Muscle of leg (tissue), 11 donors: ENCODE results near the gene GLRA3. TPM values are rescaled to one million over a fixed set of nuclear protein-coding genes. Genes with fewer than 3 reads are reported as not detected.

Experiments used
- DNase-seq: peaks from one replicate; pipeline ENCODE4 v3.0.0; 2013
- H3K27ac ChIP-seq: one replicate; pipeline ENCODE4 v1.5.1; 2013; ENCODE audit warnings: mild to moderate bottlenecking, low read length, control low read depth
- H3K27me3 ChIP-seq: one replicate; pipeline ENCODE4 v1.6.1; 2013; ENCODE audit warnings: low read length; ENCODE audit not compliant: control insufficient read depth, insufficient read depth
- H3K36me3 ChIP-seq: one replicate; pipeline ENCODE4 v1.6.1; 2013; ENCODE audit warnings: low read length; ENCODE audit not compliant: control insufficient read depth, insufficient read depth
- H3K4me1 ChIP-seq: one replicate; pipeline ENCODE4 v1.6.1; 2013; ENCODE audit warnings: low read length; ENCODE audit not compliant: control insufficient read depth, insufficient read depth
- H3K4me3 ChIP-seq: one replicate; pipeline ENCODE4 v1.5.1; 2013; ENCODE audit warnings: low read length, control low read depth
- H3K9me3 ChIP-seq: replicated peaks from 2 replicates; pipeline ENCODE4 v1.6.1; 2013; ENCODE audit warnings: low read depth, low read length; ENCODE audit not compliant: control insufficient read depth
- WGBS: methylation state at CpG from one replicate; pipeline ENCODE4 v1.1.5; 2013; ENCODE audit warnings: missing lambda C conversion rate; ENCODE audit not compliant: insufficient coverage; 5-methylcytosine and 5-hydroxymethylcytosine counted together
- polyA plus RNA-seq, 8 donors: library from polyadenylated mRNA; unstranded; fragments of 120-200 nt; gene quantifications; one replicate each; pipeline versions ENCODE4 v1.2.1 to v1.2.3, GENCODE V29; 2013; ENCODE audit warnings: inconsistent platforms in 1 of 8, low replicate concordance in 1 of 8; ENCODE audit not compliant: insufficient read length in 8 of 8, insufficient read depth in 1 of 8
- total RNA-seq: library from RNA; stranded (reverse); fragments of 120-200 nt; gene quantifications from one replicate; pipeline ENCODE4 v1.2.4, GENCODE V29; 2013

Gene GLRA3
- total and polyA plus RNA-seq, 9 donors, result 0.09 TPM; not detected in 8

DNA sequence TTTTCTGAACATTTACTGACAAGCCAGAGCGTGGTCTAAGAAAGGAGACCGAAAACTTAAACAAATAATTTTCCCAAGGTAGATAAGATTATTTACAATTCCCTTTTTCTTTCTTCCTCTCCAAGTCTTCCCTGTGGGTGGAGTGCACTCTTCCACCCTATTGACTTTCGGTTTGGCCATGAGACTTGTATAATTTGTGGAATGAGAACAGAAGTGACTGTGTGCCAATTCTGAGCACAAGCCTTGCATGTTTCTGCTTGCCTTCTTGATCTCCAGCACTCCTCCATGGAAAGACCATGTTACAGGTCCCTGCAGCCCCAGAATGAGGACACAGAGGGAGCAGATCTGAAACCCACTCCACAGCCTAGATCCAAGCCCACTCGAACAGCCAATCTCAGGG is 156.8 kb downstream of the GLRA3 start:
- DNase-seq, result no peak
- H3K9me3 ChIP-seq, result no peaks in the 10 kb centered on the region
- H3K4me1 ChIP-seq, result no peaks in the 10 kb centered on the region
- WGBS, result no CpG with 5 or more reads among the region's 4 CpGs
- no peaks in the 10 kb centered on the region for H3K36me3 ChIP-seq
- H3K27ac ChIP-seq, result no peak overlapping the region
- no peak overlapping the region for H3K4me3 ChIP-seq
- no peaks in the 10 kb centered on the region for H3K27me3 ChIP-seq

DNA sequence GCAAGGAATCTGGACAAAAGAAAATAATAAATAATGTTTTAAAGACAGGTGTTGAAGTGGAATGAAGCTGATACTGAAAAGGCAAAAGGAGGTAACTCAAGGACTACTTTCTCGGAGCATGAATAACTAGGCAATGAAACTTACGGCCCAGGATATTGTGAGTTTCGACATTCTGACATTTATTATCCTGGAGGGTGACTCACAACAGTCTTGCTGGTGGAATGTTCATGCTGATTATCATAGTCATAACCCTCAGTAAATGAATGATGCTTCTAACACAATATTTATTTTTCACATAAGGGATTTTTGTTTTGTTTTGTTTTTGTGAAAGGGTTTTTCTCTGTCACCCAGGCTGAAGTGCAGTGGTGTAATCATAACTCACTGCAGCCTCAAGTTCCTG is 159.8 kb downstream of the GLRA3 start:
- no peak for DNase-seq
- WGBS, result 73% methylated on average over 2 of the region's 3 CpGs
- H3K9me3 ChIP-seq, result no peaks in the 10 kb centered on the region
- H3K27me3 ChIP-seq, result no peaks in the 10 kb centered on the region
- H3K27ac ChIP-seq, result no peak overlapping the region
- H3K4me3 ChIP-seq, result no peak overlapping the region
- H3K4me1 ChIP-seq, result no peaks in the 10 kb centered on the region
- H3K36me3 ChIP-seq, result no peaks in the 10 kb centered on the region

DNA sequence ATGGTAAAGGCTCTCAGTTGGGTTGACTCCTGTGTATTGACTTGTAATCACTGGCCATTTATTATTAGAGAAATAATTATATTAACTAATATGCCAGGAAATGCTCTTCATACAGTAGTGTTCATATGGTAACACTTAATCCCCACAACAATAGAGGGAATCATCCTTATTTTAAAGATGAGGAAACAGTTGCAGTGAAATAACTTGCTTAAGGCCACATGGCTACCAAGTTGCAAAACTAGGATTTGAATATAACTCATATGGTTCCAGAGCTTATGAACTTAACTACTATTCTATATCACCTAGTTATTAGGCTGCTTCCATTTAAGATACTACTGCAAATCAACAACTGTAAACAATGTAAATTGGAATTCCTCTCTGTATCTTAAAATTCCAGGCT is 163.2 kb downstream of the GLRA3 start:
- DNase-seq, result no peak
- Histone ChIP-seq H3K4me3 (no peak overlapping the region), H3K9me3 (no peaks in the 10 kb centered on the region), H3K27ac (no peak overlapping the region), H3K36me3 (no peaks in the 10 kb centered on the region), H3K27me3 (no peaks in the 10 kb centered on the region), H3K4me1 (no peaks in the 10 kb centered on the region)

DNA sequence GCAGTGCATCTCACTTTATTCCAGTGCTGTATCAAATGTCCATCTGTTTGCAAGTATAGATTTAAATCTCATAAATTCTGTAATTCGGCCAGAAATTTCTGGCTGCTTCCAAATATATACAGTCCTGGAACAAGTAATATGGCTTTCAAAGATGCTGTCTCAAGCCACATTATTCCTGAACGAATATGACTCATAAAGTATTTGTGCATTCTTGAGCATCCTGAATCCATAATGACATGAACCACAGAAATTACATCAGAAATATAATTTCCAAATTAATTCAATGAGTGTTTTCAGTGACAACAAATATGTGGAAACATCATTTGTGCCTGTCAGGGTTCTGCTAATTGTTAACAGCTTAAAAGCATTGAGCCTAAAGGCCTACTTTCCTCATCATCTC is 165.8 kb downstream of the GLRA3 start:
- Histone ChIP-seq H3K27ac (no peak overlapping the region), H3K9me3 (no peaks in the 10 kb centered on the region), H3K4me3 (no peak overlapping the region), H3K36me3 (no peaks in the 10 kb centered on the region), H3K4me1 (no peaks in the 10 kb centered on the region), H3K27me3 (no peaks in the 10 kb centered on the region)
- WGBS, result no CpG with 5 or more reads among the region's 2 CpGs
- peak; percentile 16 for DNase-seq

DNA sequence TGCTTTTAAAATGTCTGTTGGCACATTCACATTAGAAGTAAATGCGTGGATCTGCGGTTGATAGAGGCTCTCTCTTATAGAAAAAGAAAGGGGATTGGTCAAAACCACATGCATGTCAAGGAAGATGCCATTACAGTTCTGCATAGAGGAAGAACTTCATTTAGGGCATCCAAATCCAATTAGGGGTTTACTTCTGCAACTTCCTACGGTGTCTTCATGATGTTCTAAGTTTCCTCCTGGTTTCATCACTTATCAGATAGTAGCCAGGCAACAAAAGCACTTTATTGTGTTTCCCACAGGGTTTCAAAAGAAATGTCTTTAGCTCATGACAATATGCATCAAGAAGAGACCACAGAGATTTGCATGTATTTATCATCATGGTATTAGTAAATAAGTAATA is 170.8 kb downstream of the GLRA3 start:
- no peaks in the 10 kb centered on the region for H3K9me3 ChIP-seq
- H3K4me1 ChIP-seq, result no peaks in the 10 kb centered on the region
- WGBS, result no CpG with 5 or more reads among the region's 3 CpGs
- H3K4me3 ChIP-seq, result no peak overlapping the region
- DNase-seq, result no peak
- no peak overlapping the region for H3K27ac ChIP-seq
- H3K27me3 ChIP-seq, result no peaks in the 10 kb centered on the region
- H3K36me3 ChIP-seq, result no peaks in the 10 kb centered on the region

DNA sequence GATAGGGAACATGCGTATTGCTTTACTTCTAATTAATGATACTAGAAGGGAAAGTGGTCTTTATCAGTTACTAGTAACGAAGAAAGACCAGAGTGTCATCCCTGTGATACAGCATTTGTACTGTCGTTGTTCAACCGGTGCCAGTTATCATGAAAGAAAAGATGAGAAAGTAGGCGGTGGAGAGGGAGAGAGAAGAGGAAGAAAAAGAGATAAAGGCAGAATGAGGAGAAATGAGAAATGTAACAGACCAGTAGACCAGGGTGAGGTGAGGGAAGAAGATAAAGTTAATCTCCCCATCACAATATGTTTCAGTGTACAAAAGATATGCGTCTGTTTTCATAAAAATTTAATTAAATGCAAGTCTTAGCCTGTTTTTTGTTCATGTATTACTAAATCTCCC is 171.6 kb downstream of the GLRA3 start:
- Histone ChIP-seq H3K4me1 (no peaks in the 10 kb centered on the region), H3K27ac (no peak overlapping the region), H3K36me3 (no peaks in the 10 kb centered on the region), H3K9me3 (no peaks in the 10 kb centered on the region), H3K4me3 (no peak overlapping the region), H3K27me3 (no peaks in the 10 kb centered on the region)
- 93% methylated on average over 5 of the region's 6 CpGs for WGBS
- DNase-seq, result no peak

DNA sequence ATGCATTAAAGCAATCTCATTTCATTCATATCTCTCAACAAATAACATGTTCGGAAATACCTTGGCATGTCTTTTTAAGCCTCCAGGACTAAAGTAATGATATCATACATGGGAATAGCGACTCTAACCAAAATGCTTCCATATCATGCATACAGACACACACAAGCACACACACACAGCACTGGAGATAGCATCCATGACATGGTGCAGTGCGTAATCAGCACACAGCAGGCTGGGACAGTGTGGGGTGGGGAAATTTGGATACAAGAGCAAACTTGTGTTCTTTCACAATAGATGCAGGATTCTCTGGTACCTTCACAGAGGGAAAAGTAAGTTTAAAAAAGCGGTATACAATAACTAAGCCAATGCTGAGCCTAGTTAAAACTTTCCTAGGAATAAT is 174.4 kb downstream of the GLRA3 start:
- WGBS, result no CpG with 5 or more reads among the region's 4 CpGs

DNA sequence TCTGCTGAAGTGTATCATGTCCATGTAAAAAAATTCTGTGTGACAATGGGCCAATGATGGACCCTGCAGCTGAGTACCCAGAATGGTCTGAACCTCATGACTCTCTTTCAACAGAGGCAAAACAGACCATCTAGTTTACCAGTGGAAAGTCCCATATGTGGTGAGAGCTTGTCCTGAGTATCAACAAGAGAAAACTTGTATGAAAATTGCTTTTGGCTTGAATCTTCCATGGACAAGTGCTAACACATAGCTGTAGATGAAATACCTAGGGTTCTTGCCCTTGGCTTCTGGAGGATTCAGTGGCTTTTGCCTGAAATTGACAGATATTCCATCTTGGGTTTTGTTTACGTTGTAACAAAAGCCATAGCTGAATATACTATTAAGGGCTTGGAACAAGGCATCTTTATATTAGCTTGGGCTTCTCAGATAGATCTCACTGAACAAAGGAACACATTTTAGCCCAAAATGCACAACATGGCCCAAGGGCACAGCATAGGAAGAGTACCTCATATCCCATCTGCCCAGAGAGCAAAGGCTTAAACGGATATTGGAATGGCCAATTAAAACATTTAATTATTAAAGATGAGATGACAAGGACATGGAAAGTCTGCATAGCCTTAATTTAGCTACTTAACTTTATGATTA is 178.2 kb downstream of the GLRA3 start:
- no peak for DNase-seq
- Histone ChIP-seq H3K4me3 (no peak overlapping the region), H3K4me1 (no peaks in the 10 kb centered on the region), H3K9me3 (no peaks in the 10 kb centered on the region), H3K36me3 (no peaks in the 10 kb centered on the region), H3K27me3 (no peaks in the 10 kb centered on the region), H3K27ac (no peak overlapping the region)
- no CpG with 5 or more reads among the region's 2 CpGs for WGBS

More for the DNA sequence above, 174.4 kb downstream of the GLRA3 start:
- no peak overlapping the region for H3K27ac ChIP-seq
- no peak overlapping the region for H3K4me3 ChIP-seq
- H3K9me3 ChIP-seq, result no peaks in the 10 kb centered on the region
- H3K27me3 ChIP-seq, result no peaks in the 10 kb centered on the region
- no peaks in the 10 kb centered on the region for H3K4me1 ChIP-seq
- no peak for DNase-seq
- no peaks in the 10 kb centered on the region for H3K36me3 ChIP-seq

DNA sequence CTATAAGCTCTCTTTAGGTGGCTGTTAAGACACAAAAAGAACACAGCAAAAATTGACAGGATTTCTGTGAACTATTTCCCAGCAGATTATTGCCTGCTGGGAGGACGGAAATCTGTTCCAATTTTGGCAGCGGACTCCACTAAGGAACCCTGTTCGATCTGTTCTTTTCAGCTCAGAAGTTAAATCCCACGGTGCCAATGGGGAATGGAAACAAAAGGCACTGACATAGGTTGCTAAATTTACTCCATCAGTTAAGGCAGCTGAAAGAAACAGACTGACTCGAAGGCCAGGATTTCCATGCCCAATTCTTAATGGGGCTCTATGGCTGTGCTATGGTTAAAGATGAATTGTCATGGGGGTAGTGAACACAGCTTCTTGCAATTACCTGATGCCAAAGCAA is 180.2 kb downstream of the GLRA3 start:
- no peaks in the 10 kb centered on the region for H3K4me1 ChIP-seq
- no peaks in the 10 kb centered on the region for H3K27me3 ChIP-seq
- DNase-seq, result no peak
- WGBS, result 64% methylated on average over 4 of the region's 5 CpGs
- no peaks in the 10 kb centered on the region for H3K36me3 ChIP-seq
- no peak overlapping the region for H3K27ac ChIP-seq
- no peak overlapping the region for H3K4me3 ChIP-seq
- no peaks in the 10 kb centered on the region for H3K9me3 ChIP-seq

DNA sequence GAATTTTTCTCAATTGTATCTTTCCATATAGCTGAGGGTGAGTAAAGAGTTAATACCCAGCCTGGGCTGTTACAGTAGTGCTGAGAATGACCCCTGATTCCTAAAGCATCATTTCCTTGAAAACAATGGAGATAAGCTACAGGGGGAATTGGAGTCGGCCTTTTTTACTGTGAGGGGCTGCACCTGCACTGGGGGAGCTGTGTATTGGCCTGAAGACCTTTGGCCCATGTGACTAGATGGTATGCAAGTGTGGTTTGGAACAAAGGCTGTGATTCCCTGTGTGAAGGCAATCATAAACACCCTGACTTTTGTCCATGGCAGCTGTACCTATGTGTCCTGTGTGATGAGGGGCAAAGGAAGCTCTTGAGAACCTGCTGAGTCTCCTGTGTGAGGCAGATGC is 182.7 kb downstream of the GLRA3 start:
- no peak for DNase-seq
- Histone ChIP-seq H3K27me3 (no peaks in the 10 kb centered on the region), H3K4me1 (no peaks in the 10 kb centered on the region), H3K9me3 (no peaks in the 10 kb centered on the region), H3K4me3 (no peak overlapping the region), H3K27ac (no peak overlapping the region), H3K36me3 (no peaks in the 10 kb centered on the region)
- 15% methylated on average over 1 of the region's 1 CpG for WGBS

DNA sequence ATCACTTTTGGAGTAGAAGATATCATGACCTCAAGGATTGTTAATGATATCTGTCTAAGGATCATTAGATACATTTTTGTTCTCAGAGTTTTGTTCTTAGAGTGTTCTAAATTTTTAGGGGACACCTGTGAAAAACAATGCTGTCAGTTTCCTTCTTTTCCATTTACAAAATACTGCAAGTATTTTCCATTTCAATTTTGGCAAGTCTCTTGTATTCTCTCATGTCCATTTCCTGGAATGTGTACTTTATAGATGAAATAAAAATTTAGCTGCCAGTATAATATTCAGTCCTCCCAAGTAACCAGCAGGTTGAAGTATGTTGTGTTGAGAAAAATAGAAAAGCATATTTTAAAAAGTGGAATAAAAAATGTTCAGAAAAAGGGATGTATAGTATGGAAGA is 188.9 kb downstream of the GLRA3 start:
- H3K9me3 ChIP-seq, result no peaks in the 10 kb centered on the region
- no peaks in the 10 kb centered on the region for H3K36me3 ChIP-seq
- H3K4me3 ChIP-seq, result no peak overlapping the region
- DNase-seq, result peak; percentile 60
- H3K4me1 ChIP-seq, result no peaks in the 10 kb centered on the region
- no peaks in the 10 kb centered on the region for H3K27me3 ChIP-seq
- H3K27ac ChIP-seq, result no peak overlapping the region
